BJ (cell line): ENCODE results near the gene GRPR. TPM values are rescaled to one million over a fixed set of nuclear protein-coding genes. Genes with fewer than 3 reads are reported as not detected.

Experiments used
- CTCF ChIA-PET: fragments of 350-600 bp; formaldehyde crosslinking; extraction: SDS; loops from one replicate; lab custom pipeline; 2021; ENCODE audit warnings: antibody characterized with exemption, inconsistent platforms; lab: Yijun Ruan, JAX
- POLR2A ChIA-PET: fragments of 300-600 bp; sonication (Branson Sonifier 250); formaldehyde crosslinking; extraction: SDS; loops from one replicate; lab custom pipeline; 2021; ENCODE audit warnings: antibody characterized with exemption; lab: Charles Lee
- DNase-seq: peaks from one replicate; pipeline ENCODE4 v3.0.0-alpha.2; 2011; ENCODE audit warnings: low read depth
- H3K27me3 ChIP-seq: 2 replicates; pipeline ENCODE4 v1.6.0; 2011; ENCODE audit warnings: low read length; ENCODE audit not compliant: control insufficient read depth, insufficient read depth
- H3K36me3 ChIP-seq: 2 replicates; pipeline ENCODE4 v1.5.1; 2011; ENCODE audit warnings: low read length; ENCODE audit not compliant: control insufficient read depth, insufficient read depth
- H3K4me3 ChIP-seq: 2 replicates; pipeline ENCODE4 v1.5.1; 2011; ENCODE audit warnings: low read depth, mild to moderate bottlenecking, control low read depth, low read length
- polyA plus RNA-seq: library from polyadenylated mRNA; depleted of rRNA; stranded (reverse); fragments of >200 nt; gene quantifications from 2 replicates; pipeline ENCODE4 v1.2.3, GENCODE V29; 2011
- TF ChIP-seq, protein P1 (sequence below): IDR thresholded peaks from 2 replicates; pipeline ENCODE4 v1.5.1; 2011; ENCODE audit warnings: low read depth, mild to moderate bottlenecking, control low read depth, inconsistent platforms, low read length, moderate library complexity; ENCODE audit not compliant: insufficient read depth

Gene GRPR
- polyA plus RNA-seq, 1 experiment, result 0.34 TPM

DNA sequence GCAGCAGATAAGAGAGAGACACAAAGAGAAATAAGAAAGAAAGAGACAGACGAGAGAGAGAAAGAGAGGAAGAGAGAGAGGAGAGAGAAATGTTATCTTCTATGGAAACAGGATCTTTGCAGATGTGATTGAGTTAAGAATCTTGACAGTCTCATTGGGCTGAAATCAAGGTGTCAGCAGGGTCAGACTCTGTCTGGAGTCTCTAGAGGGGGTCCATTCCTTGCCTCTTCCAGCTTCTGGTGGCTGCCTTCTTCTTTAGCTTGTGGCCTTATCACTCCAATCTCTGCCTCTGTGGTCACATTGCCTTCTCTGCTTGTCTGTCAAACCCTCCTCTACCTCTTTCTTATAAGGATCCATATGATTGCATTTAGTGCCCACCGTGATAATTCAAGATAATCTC, 21.8 kb upstream of the GRPR start:
- ChIA-PET POLR2A (no interaction called here), CTCF (no interaction called here)
- TF ChIP-seq, protein P1, sequence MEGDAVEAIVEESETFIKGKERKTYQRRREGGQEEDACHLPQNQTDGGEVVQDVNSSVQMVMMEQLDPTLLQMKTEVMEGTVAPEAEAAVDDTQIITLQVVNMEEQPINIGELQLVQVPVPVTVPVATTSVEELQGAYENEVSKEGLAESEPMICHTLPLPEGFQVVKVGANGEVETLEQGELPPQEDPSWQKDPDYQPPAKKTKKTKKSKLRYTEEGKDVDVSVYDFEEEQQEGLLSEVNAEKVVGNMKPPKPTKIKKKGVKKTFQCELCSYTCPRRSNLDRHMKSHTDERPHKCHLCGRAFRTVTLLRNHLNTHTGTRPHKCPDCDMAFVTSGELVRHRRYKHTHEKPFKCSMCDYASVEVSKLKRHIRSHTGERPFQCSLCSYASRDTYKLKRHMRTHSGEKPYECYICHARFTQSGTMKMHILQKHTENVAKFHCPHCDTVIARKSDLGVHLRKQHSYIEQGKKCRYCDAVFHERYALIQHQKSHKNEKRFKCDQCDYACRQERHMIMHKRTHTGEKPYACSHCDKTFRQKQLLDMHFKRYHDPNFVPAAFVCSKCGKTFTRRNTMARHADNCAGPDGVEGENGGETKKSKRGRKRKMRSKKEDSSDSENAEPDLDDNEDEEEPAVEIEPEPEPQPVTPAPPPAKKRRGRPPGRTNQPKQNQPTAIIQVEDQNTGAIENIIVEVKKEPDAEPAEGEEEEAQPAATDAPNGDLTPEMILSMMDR, result no peak
- no peak for DNase-seq
- no peaks in the 10 kb centered on the region for H3K36me3 ChIP-seq
- H3K27me3 ChIP-seq, result no peaks in the 10 kb centered on the region; the same call in 1 of the 2 replicates
- H3K4me3 ChIP-seq, result no peak overlapping the region

DNA sequence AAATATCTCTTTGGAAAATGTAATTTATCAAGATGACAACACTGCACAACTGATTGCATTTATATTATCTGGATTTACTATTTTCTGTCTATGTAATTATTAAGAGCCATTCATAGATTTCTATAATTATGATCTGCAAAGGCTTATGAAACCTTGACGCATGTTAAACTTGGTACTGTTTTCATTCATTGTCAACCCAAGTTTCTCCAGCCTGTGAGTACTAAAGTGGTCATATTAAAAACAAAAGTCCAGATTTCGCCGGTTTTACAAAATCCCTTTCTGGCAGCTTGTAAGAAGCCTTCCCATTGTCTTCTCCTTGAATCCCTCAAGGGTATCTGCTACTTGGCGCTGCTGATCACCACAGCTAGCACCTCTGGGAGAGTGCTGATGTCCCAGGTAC, 19.7 kb upstream of the GRPR start:
- ChIA-PET CTCF (no interaction called here), POLR2A (no interaction called here)
- TF ChIP-seq, protein P1, result no peak
- no peaks in the 10 kb centered on the region; the same call in 1 of the 2 replicates for H3K27me3 ChIP-seq
- H3K36me3 ChIP-seq, result no peaks in the 10 kb centered on the region
- H3K4me3 ChIP-seq, result no peak overlapping the region
- DNase-seq, result no peak

DNA sequence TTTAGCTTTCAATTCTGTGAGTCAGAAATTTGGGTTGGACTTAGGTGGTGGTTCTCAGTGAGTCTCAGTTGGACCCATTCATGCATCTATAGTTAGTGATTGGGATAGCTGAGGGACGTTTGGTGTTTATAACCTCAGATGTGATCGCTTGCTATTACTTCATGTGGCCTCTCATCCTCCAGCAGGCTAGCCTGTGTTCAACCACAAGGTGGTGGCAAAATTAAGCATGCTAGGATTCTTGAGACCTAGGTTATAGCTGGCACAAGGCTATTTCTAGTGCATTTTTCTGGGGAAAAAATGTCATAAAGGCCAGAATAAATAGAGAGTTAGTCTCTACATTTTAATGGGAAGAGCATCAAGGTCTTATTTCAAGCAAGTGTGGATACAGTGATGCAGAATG, 10.9 kb upstream of the GRPR start:
- Histone ChIP-seq H3K36me3 (no peaks in the 10 kb centered on the region), H3K27me3 (no peaks in the 10 kb centered on the region), H3K4me3 (no peak overlapping the region)
- TF ChIP-seq, protein P1, result 0 out of 2 replicates have a peak, but pooled peaks have one; percentile 14
- ChIA-PET POLR2A (no interaction called here), CTCF (no interaction called here)
- DNase-seq, result no peak

DNA sequence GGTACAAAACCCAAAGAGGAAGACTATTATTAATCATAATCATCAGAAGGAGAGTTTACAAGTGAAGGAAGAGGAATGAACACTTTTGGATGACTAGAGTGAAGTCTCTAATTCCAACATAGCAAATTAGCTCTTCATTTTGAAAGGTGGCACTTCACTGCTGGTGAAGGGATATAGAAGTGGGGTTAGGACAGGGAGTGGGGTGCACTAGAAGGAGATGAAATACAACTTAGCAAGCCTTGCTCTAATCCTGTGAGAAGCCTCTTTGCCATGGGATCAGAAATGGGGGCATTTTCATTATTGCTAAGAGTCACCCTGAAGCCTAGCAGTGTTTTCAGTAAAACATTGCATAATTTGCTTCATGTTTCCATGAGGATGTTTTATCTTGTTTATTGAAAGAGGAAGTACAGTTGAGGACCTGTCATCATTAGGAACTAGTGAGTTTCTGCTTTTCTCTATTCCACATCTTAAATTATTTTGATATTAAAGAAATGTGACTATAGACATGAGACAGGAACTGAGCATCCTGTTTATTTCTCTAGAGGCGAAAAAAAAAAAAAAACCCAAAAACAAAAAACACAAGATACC, 9.3 kb upstream of the GRPR start:
- CTCF ChIA-PET, result no interaction called here
- POLR2A ChIA-PET, result no interaction called here
- TF ChIP-seq, protein P1, result no peak
- no peak overlapping the region for H3K4me3 ChIP-seq
- no peaks in the 10 kb centered on the region for H3K27me3 ChIP-seq
- DNase-seq, result no peak
- no peaks in the 10 kb centered on the region for H3K36me3 ChIP-seq

DNA sequence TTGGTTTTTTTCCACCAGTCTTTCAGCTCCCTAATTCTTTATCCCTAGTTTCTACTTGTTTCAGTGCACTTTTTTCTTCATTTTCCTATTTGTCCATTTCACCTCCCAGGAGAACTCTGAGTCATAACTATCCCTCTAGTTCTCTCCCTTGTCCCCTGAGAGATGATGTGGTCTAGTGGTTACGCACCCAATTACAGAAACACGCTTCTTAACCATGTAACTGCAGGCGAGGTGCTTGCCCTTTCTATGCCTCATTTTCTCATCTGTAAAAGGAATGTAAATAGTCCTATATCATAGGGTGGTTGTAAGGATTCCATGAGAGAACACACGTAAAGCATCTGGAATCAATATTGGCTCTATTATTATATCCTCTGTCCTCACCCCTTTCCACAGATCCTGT, 8.8 kb upstream of the GRPR start:
- no peaks in the 10 kb centered on the region for H3K36me3 ChIP-seq
- H3K4me3 ChIP-seq, result no peak overlapping the region
- CTCF ChIA-PET, result no interaction called here
- peak; percentile 6 for DNase-seq
- POLR2A ChIA-PET, result no interaction called here
- no peaks in the 10 kb centered on the region for H3K27me3 ChIP-seq
- TF ChIP-seq, protein P1, result no peak
